ENCODE data around the gene CD96. TPM values are rescaled to one million over a fixed set of nuclear protein-coding genes. Genes with fewer than 3 reads are reported as not detected.
"Not testable (repeated sequence)": the region's sequence is repeated elsewhere in the genome, so short reads cannot be mapped to it uniquely, and the experiment has no call there.

The CD96 gene
- total RNA-seq, 6 experiments from 2014 or later: 0.31 to 1.3 (median 0.79) TPM

DNA sequence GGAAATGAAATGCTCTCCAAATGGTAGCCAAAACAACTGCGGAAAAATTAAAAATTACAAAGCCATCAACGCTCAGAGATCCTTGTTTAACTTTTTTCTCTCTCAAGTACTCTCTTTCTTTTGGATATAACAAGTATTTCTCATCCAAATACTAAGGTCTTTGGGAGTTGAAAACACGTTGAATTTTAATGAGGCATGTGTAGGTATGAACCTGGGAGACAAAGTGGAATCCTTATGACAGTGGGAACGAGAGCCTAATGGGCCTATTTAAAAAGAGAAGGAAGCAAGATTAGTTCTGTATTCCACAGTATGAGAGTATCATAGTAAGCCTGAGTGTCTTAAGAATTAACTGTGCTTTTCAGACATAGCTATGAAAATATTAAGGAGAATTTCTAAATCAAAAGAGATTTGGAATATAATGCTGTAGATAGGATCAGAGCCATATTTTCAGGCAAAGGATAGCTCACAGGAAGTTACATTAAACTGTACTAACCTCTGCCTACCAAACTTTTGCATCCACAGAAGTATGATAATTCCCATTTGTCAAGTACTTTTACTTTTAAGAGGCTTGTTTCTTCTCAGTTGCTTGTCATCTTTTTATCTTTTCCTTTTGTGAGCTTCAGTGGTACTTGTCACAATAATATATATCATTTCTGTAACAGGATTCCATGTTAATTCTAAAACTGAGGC lies 759 bp downstream of the CD96 start:
- intact Hi-C loops (cut with DNase I): no loop called here
- Histone ChIP-seq H3K27ac (peak overlapping the region in 1 of 3 donors; percentile 19), H3K27me3 (no peaks in the 10 kb centered on the region), H3K36me3 (no peaks in the 10 kb centered on the region), H3K4me1 (peaks cover 0 to 9% (median 0%) of the 10 kb centered on the region in 4 donors), H3K9me3 (no peaks in the 10 kb centered on the region), H3K4me3 (no peak overlapping the region)
- WGBS (ENCODE audit: insufficient coverage, low coverage, low lambda C conversion rate, missing lambda C conversion rate): 64% methylated on average over 4 of the region's 4 CpGs
- DNase-seq (no peak), ATAC-seq (no peak)
- TF ChIP-seq, protein P1, sequence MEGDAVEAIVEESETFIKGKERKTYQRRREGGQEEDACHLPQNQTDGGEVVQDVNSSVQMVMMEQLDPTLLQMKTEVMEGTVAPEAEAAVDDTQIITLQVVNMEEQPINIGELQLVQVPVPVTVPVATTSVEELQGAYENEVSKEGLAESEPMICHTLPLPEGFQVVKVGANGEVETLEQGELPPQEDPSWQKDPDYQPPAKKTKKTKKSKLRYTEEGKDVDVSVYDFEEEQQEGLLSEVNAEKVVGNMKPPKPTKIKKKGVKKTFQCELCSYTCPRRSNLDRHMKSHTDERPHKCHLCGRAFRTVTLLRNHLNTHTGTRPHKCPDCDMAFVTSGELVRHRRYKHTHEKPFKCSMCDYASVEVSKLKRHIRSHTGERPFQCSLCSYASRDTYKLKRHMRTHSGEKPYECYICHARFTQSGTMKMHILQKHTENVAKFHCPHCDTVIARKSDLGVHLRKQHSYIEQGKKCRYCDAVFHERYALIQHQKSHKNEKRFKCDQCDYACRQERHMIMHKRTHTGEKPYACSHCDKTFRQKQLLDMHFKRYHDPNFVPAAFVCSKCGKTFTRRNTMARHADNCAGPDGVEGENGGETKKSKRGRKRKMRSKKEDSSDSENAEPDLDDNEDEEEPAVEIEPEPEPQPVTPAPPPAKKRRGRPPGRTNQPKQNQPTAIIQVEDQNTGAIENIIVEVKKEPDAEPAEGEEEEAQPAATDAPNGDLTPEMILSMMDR (IDR thresholded peaks at IDR 0.05): no peak
- no peak for TF ChIP-seq POLR2A (IDR thresholded peaks at IDR 0.05)

DNA sequence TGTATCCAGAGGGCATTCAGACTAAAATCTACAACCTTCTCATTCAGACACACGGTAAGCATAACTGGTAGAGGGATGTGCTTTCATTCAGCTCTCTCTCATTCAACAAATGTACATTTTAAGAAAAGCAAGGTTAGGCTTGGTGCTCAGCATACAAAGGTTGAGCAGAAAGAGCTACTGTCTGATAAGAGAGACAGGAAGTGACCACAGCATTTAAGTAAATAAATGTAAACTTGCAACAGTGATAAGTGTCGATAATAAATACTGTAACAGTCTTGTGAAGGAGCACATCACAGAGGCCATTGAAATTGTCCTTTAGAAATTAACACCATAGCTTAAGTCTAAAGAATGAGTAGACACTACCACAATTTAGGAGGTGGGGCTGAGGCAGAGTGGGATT lies 3.4 kb downstream of the CD96 start:
- no peaks in the 10 kb centered on the region for H3K27me3 ChIP-seq
- no peak overlapping the region for H3K27ac ChIP-seq
- ATAC-seq (no peak), DNase-seq (no peak)
- 60% methylated on average over 2 of the region's 2 CpGs for WGBS (ENCODE audit: insufficient coverage, low coverage, low lambda C conversion rate, missing lambda C conversion rate)
- H3K9me3 ChIP-seq: no peaks in the 10 kb centered on the region
- no peaks in the 10 kb centered on the region for H3K4me1 ChIP-seq
- intact Hi-C loops (cut with DNase I): no loop called here
- H3K36me3 ChIP-seq: no peaks in the 10 kb centered on the region
- H3K4me3 ChIP-seq: no peak overlapping the region
- TF ChIP-seq POLR2A (IDR thresholded peaks at IDR 0.05): no peak
- TF ChIP-seq, protein P1 (IDR thresholded peaks at IDR 0.05): no peak

DNA sequence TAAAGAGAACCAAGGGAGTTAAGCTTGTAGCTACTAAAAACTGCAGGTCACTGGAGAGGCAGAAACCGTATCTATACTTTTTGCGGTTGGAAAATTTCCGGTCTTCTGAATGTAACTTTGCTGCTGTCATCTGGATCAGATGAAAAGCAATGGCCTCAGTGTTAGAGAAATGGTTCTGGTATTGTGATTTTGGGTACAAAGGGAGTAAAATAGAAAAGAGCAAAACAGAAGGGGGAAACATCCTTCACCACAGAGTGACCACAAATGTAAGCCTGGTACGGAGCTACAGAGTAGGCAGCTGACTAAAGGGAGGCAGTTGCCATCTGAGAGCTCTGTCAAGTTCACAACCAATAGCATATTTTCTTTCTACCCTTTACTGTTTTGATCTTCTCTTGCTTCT lies 5.6 kb downstream of the CD96 start:
- intact Hi-C loops (cut with DNase I): no loop called here
- no peak for ATAC-seq
- H3K27ac ChIP-seq: no peak overlapping the region

DNA sequence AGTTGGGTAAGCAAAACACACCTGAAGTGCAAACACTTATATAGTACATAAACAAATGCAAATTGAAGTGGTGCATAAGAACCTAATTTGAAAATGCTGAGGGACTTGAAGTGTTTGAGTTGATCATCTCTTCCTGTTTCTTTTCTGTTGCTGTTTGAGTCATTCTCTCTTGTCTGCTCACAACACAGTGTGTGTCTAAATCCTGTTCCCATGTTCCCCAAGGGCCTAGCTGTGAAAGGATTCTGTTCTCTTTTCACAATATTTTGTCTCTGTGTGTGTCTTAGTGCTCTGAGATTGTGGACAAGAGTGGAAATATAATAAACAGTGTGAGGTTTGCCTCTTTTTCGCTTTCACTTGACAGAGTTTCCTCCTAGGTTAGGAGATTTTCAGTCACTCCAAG lies 6.1 kb downstream of the CD96 start:
- WGBS (ENCODE audit: insufficient coverage, low coverage, low lambda C conversion rate, missing lambda C conversion rate): 80% methylated on average over 1 of the region's 1 CpG
- no peak for ATAC-seq
- Histone ChIP-seq H3K27me3 (no peaks in the 10 kb centered on the region), H3K27ac (no peak overlapping the region), H3K4me3 (no peak overlapping the region), H3K4me1 (no peaks in the 10 kb centered on the region), H3K36me3 (no peaks in the 10 kb centered on the region), H3K9me3 (no peaks in the 10 kb centered on the region)
- intact Hi-C loops (cut with DNase I): no loop called here
- no peak for DNase-seq
- TF ChIP-seq, protein P1 (IDR thresholded peaks at IDR 0.05): no peak
- TF ChIP-seq POLR2A (IDR thresholded peaks at IDR 0.05): no peak

More for the DNA sequence above, 5.6 kb downstream of the CD96 start:
- H3K4me3 ChIP-seq: no peak overlapping the region
- TF ChIP-seq, protein P1 (IDR thresholded peaks at IDR 0.05): no peak
- no peak for TF ChIP-seq POLR2A (IDR thresholded peaks at IDR 0.05)
- DNase-seq: no peak
- H3K4me1 ChIP-seq: no peaks in the 10 kb centered on the region
- WGBS (ENCODE audit: insufficient coverage, low coverage, low lambda C conversion rate, missing lambda C conversion rate): 45% methylated on average over 4 of the region's 4 CpGs
- H3K9me3 ChIP-seq: no peaks in the 10 kb centered on the region
- no peaks in the 10 kb centered on the region for H3K27me3 ChIP-seq
- no peaks in the 10 kb centered on the region for H3K36me3 ChIP-seq

DNA sequence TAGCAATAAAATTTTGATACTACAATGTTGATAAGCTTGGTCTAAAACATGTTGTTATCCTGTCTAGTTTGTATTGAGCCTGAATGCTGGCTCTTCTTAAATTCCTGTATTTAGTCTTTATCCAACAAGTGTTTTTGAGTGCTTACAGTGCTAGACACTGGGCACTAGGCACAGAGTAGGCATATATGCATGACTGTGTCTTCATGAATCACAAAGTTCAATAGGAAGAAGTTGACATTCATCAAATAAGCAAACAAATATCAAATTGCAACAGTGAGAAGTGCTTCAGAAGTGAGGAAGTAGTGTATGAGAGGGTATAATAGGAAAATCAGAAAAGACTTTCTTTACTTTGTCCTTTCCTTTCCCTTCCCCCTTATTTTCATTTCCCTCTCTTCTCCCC lies 6.8 kb downstream of the CD96 start:
- Histone ChIP-seq H3K4me1 (no peaks in the 10 kb centered on the region), H3K36me3 (no peaks in the 10 kb centered on the region), H3K9me3 (no peaks in the 10 kb centered on the region), H3K27ac (no peak overlapping the region), H3K4me3 (no peak overlapping the region), H3K27me3 (no peaks in the 10 kb centered on the region)
- DNase-seq: no peak
- no peak for ATAC-seq
- intact Hi-C loops (cut with DNase I): no loop called here
- TF ChIP-seq POLR2A (IDR thresholded peaks at IDR 0.05): no peak
- TF ChIP-seq, protein P1 (IDR thresholded peaks at IDR 0.05): no peak

DNA sequence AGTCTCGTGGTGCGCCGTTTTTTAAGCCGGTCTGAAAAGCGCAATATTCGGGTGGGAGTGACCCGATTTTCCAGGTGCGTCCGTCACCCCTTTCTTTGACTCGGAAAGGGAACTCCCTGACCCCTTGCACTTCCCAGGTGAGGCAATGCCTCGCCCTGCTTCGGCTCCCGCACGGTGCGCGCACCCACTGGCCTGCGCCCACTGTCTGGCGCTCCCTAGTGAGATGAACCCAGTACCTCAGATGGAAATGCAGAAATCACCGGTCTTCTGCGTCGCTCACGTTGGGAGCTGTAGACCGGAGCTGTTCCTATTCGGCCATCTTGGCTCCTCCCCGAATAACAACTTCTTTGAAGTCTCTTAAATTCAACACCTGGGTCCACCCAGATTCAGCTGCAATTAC lies 19.9 kb downstream of the CD96 start:
- intact Hi-C loops (cut with DNase I); H3K4me1 ChIP-seq; ATAC-seq; H3K36me3 ChIP-seq; H3K27ac ChIP-seq; H3K4me3 ChIP-seq; H3K9me3 ChIP-seq; H3K27me3 ChIP-seq: not testable (repeated sequence)
- peak in 1 of 3 donors; percentile 15 for DNase-seq
- 90% methylated on average over 8 of the region's 25 CpGs for WGBS (ENCODE audit: insufficient coverage, low coverage, low lambda C conversion rate, missing lambda C conversion rate)

All from right lobe of liver (tissue), 6 donors.